Colon (tissue), 2 donors: ENCODE data around the gene PCSK9.

Experiments used
- FAIRE-seq: peaks from 2 replicates; lab custom pipeline; 2012; peaks lifted over from hg19 to GRCh38; lab: Jason Lieb, UNC
- donor health status: control.
- donor health status: control.

Gene PCSK9

DNA sequence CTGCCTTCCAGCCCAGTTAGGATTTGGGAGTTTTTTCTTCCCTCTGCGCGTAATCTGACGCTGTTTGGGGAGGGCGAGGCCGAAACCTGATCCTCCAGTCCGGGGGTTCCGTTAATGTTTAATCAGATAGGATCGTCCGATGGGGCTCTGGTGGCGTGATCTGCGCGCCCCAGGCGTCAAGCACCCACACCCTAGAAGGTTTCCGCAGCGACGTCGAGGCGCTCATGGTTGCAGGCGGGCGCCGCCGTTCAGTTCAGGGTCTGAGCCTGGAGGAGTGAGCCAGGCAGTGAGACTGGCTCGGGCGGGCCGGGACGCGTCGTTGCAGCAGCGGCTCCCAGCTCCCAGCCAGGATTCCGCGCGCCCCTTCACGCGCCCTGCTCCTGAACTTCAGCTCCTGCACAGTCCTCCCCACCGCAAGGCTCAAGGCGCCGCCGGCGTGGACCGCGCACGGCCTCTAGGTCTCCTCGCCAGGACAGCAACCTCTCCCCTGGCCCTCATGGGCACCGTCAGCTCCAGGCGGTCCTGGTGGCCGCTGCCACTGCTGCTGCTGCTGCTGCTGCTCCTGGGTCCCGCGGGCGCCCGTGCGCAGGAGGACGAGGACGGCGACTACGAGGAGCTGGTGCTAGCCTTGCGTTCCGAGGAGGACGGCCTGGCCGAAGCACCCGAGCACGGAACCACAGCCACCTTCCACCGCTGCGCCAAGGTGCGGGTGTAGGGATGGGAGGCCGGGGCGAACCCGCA is at the start of gene PCSK9:
PCSK9 (plus strand) TSS at position 207 of the 741 bp plus-strand sequence; CDS start at position 497, 290 bp downstream.
- no peak for FAIRE-seq

GRCh38 chr1:54989968-54990810 is 49.2 kb upstream of the PCSK9 start:
- FAIRE-seq = no peak

DNA sequence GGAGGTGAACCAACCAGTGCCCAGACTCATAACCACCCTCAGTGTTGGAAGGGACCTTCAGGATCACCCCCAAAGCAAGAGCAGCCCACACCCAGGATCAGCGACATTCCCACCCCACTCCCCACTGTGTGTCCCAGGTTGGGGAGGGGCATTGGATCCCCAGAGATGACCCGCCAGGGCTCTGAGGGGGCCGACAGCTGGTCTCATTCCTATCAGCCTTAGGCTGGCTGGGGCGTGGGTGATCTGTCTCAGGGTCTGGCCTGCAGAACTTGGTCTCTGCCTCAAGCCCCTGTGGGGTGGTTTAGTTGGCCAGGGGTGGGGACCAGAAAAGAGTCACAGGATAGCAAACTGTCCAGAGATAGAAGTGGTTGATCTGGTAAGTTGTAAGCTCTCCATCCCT is 48.4 kb upstream of the PCSK9 start:
- FAIRE-seq = no peak

DNA sequence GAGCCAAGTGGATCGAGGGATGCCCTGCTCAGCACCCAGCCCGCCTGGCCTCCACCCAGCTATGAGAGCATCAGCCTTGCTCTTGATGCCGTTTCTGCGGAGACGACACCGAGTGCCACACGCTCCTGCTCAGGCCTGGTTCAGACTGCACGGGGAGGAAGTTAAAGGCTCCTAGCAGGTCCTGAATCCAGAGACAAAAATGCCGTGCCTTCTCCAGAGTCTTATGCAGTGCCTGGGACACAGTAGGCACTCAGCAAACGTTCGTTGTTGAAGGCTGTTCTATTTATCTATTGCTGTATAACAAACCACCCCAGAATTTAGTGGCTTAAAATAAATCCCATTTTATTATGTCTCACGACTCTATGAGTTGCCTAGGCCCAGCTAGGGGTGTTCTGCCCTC is 47.4 kb upstream of the PCSK9 start:
- FAIRE-seq = no peak

DNA sequence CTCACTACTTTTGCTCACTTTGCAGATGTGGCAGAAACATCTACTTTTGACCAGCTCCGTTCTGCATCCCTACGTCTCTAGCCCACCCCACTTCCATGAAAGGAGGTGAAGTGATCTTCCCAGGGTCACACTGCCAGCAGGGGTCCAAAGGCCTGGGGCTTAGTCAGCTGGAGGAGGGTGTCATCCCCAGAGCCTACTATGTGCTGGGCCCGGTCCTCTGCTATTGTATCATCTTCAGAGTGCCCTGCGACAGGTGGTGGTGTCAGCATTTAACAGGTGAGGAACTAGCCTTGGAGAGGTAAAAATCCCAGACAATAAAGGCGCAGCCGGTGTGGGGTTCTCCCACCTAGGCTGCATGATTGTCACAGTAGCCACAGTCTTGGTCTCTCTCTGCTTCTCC is 46.2 kb upstream of the PCSK9 start:
- FAIRE-seq = no peak

- FAIRE-seq = no peak
Observed at GRCh38 chr1:54994355-54994990, 44.9 kb upstream of the PCSK9 start.

DNA sequence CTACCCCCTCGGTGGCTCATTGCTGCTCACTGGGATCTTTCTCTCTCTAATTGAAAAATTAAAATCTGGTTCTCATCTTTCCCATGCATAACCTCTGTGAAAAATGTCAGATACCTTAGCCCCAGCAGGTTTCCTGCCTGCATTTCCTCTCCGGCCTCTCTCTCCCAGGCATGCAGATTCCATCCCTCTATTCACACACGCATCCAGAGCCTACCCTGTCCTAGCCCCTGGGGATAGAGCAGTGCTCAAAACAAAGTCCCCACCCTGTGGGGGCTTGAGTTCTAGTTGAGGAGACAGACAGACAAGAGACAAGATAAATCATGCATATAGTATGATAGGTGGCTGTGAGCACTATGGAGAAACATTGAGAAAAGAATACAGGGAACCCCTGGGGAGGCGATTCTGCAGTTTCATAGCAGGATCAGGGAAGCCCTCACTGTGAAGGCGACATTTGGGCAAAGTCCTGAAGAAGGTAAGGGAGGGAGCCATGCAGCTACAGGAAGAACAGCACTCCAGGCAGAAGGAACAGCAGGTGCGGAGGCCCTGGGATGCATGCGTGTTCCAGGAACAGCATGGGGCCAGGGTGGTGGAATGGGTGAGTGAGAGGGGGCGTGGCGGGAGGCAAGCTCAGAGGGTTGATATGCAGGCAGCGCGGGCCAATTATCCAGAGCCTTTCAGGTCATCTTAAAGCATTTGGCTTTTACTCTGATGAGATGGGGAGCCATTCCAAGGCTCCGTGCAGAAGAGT is 44.2 kb upstream of the PCSK9 start:
- no peak for FAIRE-seq

GRCh38 chr1:54995835-54996234 is 43.5 kb upstream of the PCSK9 start:
- FAIRE-seq = no peak

- no peak for FAIRE-seq
Observed at GRCh38 chr1:54996359-54996868, 42.9 kb upstream of the PCSK9 start.

GRCh38 chr1:54996869-54997710 is 42.3 kb upstream of the PCSK9 start:
- FAIRE-seq = no peak

DNA sequence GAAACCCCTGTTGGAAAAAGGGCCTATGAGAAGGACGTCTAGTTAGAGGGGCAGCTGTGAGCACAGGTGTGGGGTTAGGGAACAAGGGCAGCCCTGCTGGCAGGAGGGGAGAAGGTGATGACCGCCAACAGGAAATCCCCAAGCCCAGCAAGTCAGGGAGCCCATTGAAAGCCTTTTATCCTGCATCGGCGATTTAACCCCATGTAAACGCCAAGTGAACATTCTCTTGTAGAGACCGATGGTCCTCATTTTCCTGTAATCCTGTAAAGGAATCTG is 41.7 kb upstream of the PCSK9 start:
- no peak for FAIRE-seq

DNA sequence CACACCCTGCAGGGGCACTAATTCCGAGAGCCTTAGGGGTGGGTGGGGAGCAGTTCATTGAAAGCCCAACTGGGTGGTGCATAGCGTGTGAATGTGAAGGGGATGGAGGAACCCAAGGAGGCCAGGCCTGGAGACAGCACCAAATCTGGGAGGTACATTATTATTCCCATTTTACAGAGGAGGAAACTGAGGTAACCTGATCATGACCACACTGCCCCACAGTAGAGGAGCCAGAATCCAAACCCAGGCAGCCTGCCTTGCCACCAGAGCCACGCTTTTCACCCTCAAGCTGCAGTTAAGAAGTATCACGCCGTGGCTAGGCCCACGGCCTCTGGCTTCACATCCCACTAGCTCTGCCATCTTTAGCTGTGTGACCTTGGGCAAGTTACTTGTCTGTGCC is 41.2 kb upstream of the PCSK9 start:
- FAIRE-seq = no peak

DNA sequence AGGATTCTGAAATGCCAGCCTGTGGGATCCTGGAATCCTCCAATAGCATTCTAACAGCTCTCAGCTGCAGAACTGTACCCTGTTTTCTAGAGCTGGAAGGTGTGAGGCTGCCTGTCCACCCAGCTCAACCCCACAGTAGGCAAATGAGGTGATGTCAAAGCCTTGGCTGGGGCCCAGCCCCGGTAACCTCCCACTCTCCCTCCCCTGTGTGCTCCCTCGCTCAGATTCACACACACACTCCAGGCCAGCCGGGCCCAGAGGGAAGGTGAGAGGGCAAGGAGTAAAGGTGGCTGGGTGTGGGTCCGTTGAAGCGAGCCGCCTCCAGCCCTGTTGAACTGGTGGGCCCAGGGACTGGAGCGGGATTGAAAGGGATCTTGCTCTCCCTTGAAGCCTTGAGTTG is 40.7 kb upstream of the PCSK9 start, which contains the start of gene BSND:
BSND (plus strand) TSS at position 257 of the 400 bp plus-strand sequence. CDS start 254 bp downstream, outside the sequence.
- no peak for FAIRE-seq

- no peak for FAIRE-seq
Observed at GRCh38 chr1:55000110-55001085, 39.0 kb upstream of the PCSK9 start.

GRCh38 chr1:55001311-55001710 is 38.0 kb upstream of the PCSK9 start:
- FAIRE-seq = no peak

DNA sequence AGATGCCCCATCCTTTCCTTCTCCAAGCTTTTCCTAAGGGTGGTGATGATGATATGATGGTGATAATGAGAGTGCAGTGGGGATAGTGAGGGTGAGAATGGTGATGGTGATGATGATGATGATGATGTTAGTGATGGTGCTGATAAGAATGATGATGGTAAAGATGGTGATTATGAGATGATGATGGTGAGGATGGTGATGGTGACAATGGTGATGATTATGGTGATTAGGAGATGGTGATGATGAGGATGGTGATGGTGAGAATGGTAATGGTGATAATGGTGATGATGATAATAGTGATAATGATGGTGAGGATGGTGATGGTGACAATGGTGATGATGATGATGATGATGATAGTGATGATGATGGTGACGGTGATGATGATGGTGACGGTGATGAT is 36.7 kb upstream of the PCSK9 start:
- FAIRE-seq = no peak

DNA sequence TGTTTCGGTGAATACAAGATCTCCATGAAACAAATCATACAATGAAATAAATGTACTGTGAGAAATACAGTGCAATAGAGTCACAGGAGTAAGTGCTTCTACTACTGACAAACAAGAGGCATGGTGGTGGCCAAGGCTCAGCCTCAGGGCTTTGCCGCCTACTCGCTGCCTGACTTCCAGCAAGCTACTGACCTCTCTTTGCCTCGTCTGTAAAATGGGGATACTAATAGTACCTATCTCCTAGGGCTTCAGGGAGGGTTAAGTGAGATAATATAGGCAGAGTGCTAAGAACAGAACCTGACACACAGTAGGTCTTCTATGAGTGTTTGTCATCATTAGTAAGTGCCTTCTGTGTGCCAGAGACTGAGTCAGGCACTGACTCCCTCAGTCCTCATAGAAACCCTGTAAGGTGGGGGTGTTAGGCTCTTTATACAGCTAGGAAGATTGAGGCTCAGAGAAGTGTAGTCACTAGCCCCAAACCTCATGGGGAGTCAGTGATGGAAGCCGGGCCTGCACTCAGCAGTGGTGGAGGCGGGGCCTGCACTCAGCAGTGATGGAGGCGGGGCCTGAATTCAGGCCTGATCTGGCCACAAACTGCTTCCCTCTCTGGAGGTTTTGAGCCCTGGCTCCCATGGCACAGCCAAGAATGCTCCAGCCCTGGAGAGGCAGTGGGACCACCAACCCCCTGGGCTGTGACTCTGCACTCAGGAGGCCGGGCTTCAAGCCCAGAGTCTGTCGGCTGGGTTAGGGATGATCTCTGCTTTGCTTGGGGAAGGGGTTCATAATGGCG is 33.8 kb upstream of the PCSK9 start:
- no peak for FAIRE-seq

DNA sequence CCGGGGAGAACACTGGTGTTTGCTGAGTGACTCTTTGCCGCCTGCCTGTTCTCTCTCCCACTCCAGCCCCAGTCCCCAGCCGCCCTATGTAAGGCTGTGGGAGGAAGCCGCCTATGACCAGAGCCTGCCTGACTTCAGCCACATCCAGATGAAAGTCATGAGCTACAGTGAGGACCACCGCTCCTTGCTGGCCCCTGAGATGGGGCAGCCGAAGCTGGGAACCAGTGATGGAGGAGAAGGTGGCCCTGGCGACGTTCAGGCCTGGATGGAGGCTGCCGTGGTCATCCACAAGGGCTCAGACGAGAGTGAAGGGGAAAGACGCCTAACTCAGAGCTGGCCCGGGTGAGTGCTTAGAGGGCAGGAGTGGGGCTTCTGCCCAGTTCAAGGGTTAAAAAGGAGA is 32.4 kb upstream of the PCSK9 start:
- FAIRE-seq = no peak

DNA sequence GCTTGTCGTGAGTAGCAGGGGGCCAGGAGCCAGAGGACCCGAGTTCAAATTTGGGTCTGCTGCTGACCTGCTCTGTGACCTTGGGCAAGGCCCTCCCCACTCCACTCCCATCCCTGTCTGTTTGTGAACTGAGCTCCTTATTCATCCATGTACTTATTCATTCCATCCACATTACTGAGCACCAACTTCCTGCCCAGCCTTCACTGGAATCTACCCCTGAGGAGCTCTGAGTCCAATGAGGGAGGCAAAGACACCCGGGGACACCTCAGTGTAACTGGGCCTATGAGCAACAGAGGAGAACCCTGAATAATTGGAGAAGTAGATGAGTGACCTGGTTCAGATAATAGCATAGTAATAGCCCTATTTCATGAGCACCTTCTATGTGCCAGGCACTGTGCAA is 31.7 kb upstream of the PCSK9 start:
- no peak for FAIRE-seq
